ENCODE data around the gene TAGAP. TPM values are rescaled to one million over a fixed set of nuclear protein-coding genes. Genes with fewer than 3 reads are reported as not detected.

TAGAP gene
- total and polyA plus RNA-seq, 4 donors, result 0.56 to 2.0 (median 1.1) TPM

DNA sequence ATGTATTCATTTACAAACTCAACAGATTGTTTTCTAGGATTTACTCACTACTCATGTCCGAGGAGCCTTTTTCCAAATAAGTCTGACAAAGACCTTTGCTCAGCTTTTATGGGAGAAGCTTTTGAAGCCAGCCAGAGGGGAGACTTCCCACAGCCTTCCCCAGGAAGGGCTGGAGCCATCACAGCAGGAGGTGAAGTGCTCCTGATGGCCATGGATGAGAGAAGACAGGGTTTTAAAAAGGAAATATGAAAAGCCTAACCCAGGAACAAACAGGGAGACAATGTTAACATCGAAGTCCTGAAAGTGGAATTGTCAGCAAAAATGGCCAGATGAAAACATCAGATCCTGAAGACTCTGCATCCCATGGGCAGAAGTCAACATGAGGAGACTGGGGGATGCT, 11.6 kb upstream of the TAGAP start (continued):
- TF ChIP-seq FOXA2 (IDR thresholded peaks at IDR 0.05) (no peak), FOXA1 (IDR thresholded peaks at IDR 0.05) (no peak), YY1 (IDR thresholded peaks at IDR 0.05) (no peak), HNF4G (IDR thresholded peaks at IDR 0.05) (no peak), TAF1 (conservative IDR thresholded peaks at IDR 0.05) (no peak)
- TF ChIP-seq, protein P1, sequence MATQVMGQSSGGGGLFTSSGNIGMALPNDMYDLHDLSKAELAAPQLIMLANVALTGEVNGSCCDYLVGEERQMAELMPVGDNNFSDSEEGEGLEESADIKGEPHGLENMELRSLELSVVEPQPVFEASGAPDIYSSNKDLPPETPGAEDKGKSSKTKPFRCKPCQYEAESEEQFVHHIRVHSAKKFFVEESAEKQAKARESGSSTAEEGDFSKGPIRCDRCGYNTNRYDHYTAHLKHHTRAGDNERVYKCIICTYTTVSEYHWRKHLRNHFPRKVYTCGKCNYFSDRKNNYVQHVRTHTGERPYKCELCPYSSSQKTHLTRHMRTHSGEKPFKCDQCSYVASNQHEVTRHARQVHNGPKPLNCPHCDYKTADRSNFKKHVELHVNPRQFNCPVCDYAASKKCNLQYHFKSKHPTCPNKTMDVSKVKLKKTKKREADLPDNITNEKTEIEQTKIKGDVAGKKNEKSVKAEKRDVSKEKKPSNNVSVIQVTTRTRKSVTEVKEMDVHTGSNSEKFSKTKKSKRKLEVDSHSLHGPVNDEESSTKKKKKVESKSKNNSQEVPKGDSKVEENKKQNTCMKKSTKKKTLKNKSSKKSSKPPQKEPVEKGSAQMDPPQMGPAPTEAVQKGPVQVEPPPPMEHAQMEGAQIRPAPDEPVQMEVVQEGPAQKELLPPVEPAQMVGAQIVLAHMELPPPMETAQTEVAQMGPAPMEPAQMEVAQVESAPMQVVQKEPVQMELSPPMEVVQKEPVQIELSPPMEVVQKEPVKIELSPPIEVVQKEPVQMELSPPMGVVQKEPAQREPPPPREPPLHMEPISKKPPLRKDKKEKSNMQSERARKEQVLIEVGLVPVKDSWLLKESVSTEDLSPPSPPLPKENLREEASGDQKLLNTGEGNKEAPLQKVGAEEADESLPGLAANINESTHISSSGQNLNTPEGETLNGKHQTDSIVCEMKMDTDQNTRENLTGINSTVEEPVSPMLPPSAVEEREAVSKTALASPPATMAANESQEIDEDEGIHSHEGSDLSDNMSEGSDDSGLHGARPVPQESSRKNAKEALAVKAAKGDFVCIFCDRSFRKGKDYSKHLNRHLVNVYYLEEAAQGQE (IDR thresholded peaks at IDR 0.05), result no peak

DNA sequence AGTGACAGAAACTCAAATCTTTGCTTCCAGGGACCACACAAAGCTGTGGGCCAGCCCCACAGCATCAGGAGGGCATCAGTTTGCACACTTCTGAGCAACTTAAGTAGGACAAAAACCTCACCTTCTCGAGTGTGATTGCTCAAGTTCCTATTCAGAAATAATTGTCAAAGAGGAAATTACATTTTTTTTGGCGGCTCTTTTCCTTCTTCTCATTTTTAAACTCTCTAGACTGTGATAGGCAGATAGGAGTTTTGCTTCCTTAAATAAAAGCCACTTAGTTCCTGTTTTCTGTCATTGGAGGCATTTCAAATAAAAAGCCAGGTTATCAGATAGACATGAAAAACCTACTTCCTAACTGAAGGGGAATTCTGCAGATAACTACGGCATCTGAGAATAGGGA, 11.2 kb upstream of the TAGAP start:
- H3K4me3 ChIP-seq (ENCODE audit: low read depth in 1 of 3, low read length in 3 of 3), result no peak overlapping the region
- WGBS, result 41% methylated on average over 3 of the region's 3 CpGs
- TF ChIP-seq YY1 (IDR thresholded peaks at IDR 0.05) (no peak), FOXA1 (IDR thresholded peaks at IDR 0.05) (no peak), JUND (IDR thresholded peaks at IDR 0.05) (no peak), NR2F2 (IDR thresholded peaks at IDR 0.05) (no peak), RAD21 (IDR thresholded peaks at IDR 0.05) (no peak), EGR1 (IDR thresholded peaks at IDR 0.05; ENCODE audit: low read depth in 2 of 2) (no peak), GABPA (IDR thresholded peaks at IDR 0.05 in 1 of 2, conservative IDR thresholded peaks at IDR 0.05 in 1 of 2) (no peak), FOXA2 (IDR thresholded peaks at IDR 0.05) (no peak), TAF1 (conservative IDR thresholded peaks at IDR 0.05) (no peak), RXRA (IDR thresholded peaks at IDR 0.05) (no peak), HNF4G (IDR thresholded peaks at IDR 0.05) (no peak), HNF4A (conservative IDR thresholded peaks at IDR 0.05) (no peak), SP1 (IDR thresholded peaks at IDR 0.05) (no peak)
- TF ChIP-seq, protein P2, sequence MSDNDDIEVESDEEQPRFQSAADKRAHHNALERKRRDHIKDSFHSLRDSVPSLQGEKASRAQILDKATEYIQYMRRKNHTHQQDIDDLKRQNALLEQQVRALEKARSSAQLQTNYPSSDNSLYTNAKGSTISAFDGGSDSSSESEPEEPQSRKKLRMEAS (IDR thresholded peaks at IDR 0.05), result no peak
- TF ChIP-seq, protein P1 (IDR thresholded peaks at IDR 0.05), result no peak
- TF ChIP-seq, protein P3, sequence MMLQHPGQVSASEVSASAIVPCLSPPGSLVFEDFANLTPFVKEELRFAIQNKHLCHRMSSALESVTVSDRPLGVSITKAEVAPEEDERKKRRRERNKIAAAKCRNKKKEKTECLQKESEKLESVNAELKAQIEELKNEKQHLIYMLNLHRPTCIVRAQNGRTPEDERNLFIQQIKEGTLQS (IDR thresholded peaks at IDR 0.05), result no peak
- TF ChIP-seq, protein P4, sequence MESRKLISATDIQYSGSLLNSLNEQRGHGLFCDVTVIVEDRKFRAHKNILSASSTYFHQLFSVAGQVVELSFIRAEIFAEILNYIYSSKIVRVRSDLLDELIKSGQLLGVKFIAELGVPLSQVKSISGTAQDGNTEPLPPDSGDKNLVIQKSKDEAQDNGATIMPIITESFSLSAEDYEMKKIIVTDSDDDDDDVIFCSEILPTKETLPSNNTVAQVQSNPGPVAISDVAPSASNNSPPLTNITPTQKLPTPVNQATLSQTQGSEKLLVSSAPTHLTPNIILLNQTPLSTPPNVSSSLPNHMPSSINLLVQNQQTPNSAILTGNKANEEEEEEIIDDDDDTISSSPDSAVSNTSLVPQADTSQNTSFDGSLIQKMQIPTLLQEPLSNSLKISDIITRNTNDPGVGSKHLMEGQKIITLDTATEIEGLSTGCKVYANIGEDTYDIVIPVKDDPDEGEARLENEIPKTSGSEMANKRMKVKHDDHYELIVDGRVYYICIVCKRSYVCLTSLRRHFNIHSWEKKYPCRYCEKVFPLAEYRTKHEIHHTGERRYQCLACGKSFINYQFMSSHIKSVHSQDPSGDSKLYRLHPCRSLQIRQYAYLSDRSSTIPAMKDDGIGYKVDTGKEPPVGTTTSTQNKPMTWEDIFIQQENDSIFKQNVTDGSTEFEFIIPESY (IDR thresholded peaks at IDR 0.05), result no peak
- TF ChIP-seq, protein P5, sequence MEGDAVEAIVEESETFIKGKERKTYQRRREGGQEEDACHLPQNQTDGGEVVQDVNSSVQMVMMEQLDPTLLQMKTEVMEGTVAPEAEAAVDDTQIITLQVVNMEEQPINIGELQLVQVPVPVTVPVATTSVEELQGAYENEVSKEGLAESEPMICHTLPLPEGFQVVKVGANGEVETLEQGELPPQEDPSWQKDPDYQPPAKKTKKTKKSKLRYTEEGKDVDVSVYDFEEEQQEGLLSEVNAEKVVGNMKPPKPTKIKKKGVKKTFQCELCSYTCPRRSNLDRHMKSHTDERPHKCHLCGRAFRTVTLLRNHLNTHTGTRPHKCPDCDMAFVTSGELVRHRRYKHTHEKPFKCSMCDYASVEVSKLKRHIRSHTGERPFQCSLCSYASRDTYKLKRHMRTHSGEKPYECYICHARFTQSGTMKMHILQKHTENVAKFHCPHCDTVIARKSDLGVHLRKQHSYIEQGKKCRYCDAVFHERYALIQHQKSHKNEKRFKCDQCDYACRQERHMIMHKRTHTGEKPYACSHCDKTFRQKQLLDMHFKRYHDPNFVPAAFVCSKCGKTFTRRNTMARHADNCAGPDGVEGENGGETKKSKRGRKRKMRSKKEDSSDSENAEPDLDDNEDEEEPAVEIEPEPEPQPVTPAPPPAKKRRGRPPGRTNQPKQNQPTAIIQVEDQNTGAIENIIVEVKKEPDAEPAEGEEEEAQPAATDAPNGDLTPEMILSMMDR (IDR thresholded peaks at IDR 0.05; ENCODE audit: low read depth, low read length, missing input control), result no peak
- H3K27ac ChIP-seq (ENCODE audit: low read depth in 1 of 2, low read length in 2 of 2), result peak overlapping the region in 1 of 2 donors; percentile 15
- H3K9me3 ChIP-seq (ENCODE audit: control insufficient read depth in 4 of 4, low read length in 3 of 4), result no peaks in the 10 kb centered on the region
- peaks cover 0 to 3% (median 0%) of the 10 kb centered on the region in 4 donors for H3K4me1 ChIP-seq (ENCODE audit: control insufficient read depth in 4 of 4, insufficient read depth in 4 of 4, low read length in 3 of 4)
- H3K9ac ChIP-seq (ENCODE audit: low read depth in 1 of 2, low read length in 2 of 2), result peak overlapping the region in 1 of 2 donors; percentile 67
- H3K27me3 ChIP-seq (ENCODE audit: control insufficient read depth in 4 of 4, insufficient read depth in 4 of 4, low read length in 3 of 4), result peaks cover 0 to 8% (median 0%) of the 10 kb centered on the region in 4 donors
- no peak for DNase-seq (ENCODE audit: low spot score)
- H3K36me3 ChIP-seq (ENCODE audit: control insufficient read depth in 4 of 4, insufficient read depth in 3 of 4, low read depth in 1 of 4, low read length in 3 of 4), result no peaks in the 10 kb centered on the region
